GM12864 (cell line): ENCODE results near the gene UNC13B.

Source experiments
- DNase-seq: peaks from one replicate; pipeline ENCODE4 v3.0.0-alpha.2; 2011; ENCODE audit warnings: low read depth
- H3K4me3 ChIP-seq: 2 replicates; pipeline ENCODE4 v1.5.1; 2011; ENCODE audit warnings: mild to moderate bottlenecking, low read depth, low read length, control low read depth
- CTCF ChIP-seq: IDR thresholded peaks from 2 replicates; pipeline ENCODE4 v1.5.1; 2011; ENCODE audit warnings: low read depth, mild to moderate bottlenecking, moderate library complexity, low read length, control low read depth, inconsistent platforms; ENCODE audit errors: missing control alignments

The UNC13B gene

GRCh38 chr9:35374436-35374835 lies 212.6 kb downstream of the UNC13B start:
- no peak for DNase-seq
- no peak overlapping the region for H3K4me3 ChIP-seq
- no peak for TF ChIP-seq CTCF

- no peak for DNase-seq
- H3K4me3 ChIP-seq = no peak overlapping the region
- TF ChIP-seq CTCF = no peak
Measured at GRCh38 chr9:35374910-35375309, 213.1 kb downstream of the UNC13B start.

GRCh38 chr9:35380039-35380438 lies 218.2 kb downstream of the UNC13B start:
- no peak for DNase-seq
- no peak for TF ChIP-seq CTCF
- H3K4me3 ChIP-seq = no peak overlapping the region

- H3K4me3 ChIP-seq = no peak overlapping the region
- DNase-seq = no peak
- TF ChIP-seq CTCF = no peak
Measured at GRCh38 chr9:35380619-35381018, 218.8 kb downstream of the UNC13B start.

GRCh38 chr9:35385042-35385441 lies 223.2 kb downstream of the UNC13B start:
- TF ChIP-seq CTCF = no peak
- no peak for DNase-seq

GRCh38 chr9:35395076-35395705 lies 233.4 kb downstream of the UNC13B start:
- no peak for TF ChIP-seq CTCF

More at GRCh38 chr9:35385042-35385441, 223.2 kb downstream of the UNC13B start:
- H3K4me3 ChIP-seq = no peak overlapping the region

GRCh38 chr9:35395706-35396101 lies 233.9 kb downstream of the UNC13B start:
- DNase-seq = no peak
- no peak for TF ChIP-seq CTCF
- no peak overlapping the region for H3K4me3 ChIP-seq

More at GRCh38 chr9:35395076-35395705, 233.4 kb downstream of the UNC13B start:
- H3K4me3 ChIP-seq = no peak overlapping the region
- DNase-seq = no peak
